H1 (cell line): ENCODE measurements around the gene FXR1. TPM values are rescaled to one million over a fixed set of nuclear protein-coding genes. Genes with fewer than 3 reads are reported as not detected.

Source experiments
- CTCF ChIA-PET: fragments of 300-600 bp; sonication (Branson Sonifier 250); formaldehyde crosslinking; loops from one replicate; lab custom pipeline; 2021; ENCODE audit not compliant: partially characterized antibody; lab: Charles Lee
- POLR2A ChIA-PET: fragments of 300-600 bp; sonication (Branson Sonifier 250); formaldehyde crosslinking; loops from one replicate; lab custom pipeline; 2021; ENCODE audit warnings: inconsistent platforms; ENCODE audit not compliant: partially characterized antibody; lab: Charles Lee
- DNase-seq, 2 experiments: peaks; one replicate each; pipeline versions ENCODE4 v3.0.0 to v3.0.0-alpha.2; 2010 to 2022; ENCODE audit warnings: low spot score in 2 of 2, low read depth in 1 of 2, mixed read lengths in 1 of 2
- FAIRE-seq: peaks from 2 replicates; lab custom pipeline; 2011; peaks lifted over from hg19 to GRCh38; lab: Jason Lieb, UNC
- H2AFZ ChIP-seq: 2 replicates; pipeline ENCODE4 v1.8.1; 2012; ENCODE audit warnings: low read length, inconsistent platforms
- H2AK5ac ChIP-seq: 2 replicates; pipeline ENCODE4 v1.6.1; 2013; ENCODE audit warnings: low read depth, low read length
- H2BK120ac ChIP-seq: replicated peaks from 2 replicates; pipeline ENCODE3; 2013; ENCODE audit warnings: low read depth, low read length, inconsistent platforms
- H2BK12ac ChIP-seq: 2 replicates; pipeline ENCODE4 v1.6.1; 2013; ENCODE audit warnings: low read depth, low read length
- H2BK15ac ChIP-seq: 2 replicates; pipeline ENCODE4 v1.6.1; 2013; ENCODE audit warnings: low read length
- H2BK20ac ChIP-seq: 2 replicates; pipeline ENCODE4 v1.6.1; 2013; ENCODE audit warnings: low read length
- H2BK5ac ChIP-seq: 2 replicates; pipeline ENCODE4 v1.6.1; 2013; ENCODE audit warnings: low read depth, low read length
- H3K14ac ChIP-seq: 2 replicates; pipeline ENCODE4 v1.6.1; 2013; ENCODE audit warnings: inconsistent platforms; ENCODE audit not compliant: insufficient read length
- H3K18ac ChIP-seq: 2 replicates; pipeline ENCODE4 v1.6.1; 2013; ENCODE audit warnings: low read length; ENCODE audit errors: extremely low read depth
- H3K23ac ChIP-seq: 2 replicates; pipeline ENCODE4 v1.6.1; 2013; ENCODE audit warnings: inconsistent platforms; ENCODE audit not compliant: insufficient read length
- H3K23me2 ChIP-seq: 2 replicates; pipeline ENCODE4 v1.6.1; 2013; ENCODE audit warnings: low read depth, low read length
- H3K27ac ChIP-seq: 2 replicates; pipeline ENCODE4 v1.6.1; 2011; ENCODE audit warnings: low read depth, low read length, inconsistent platforms
- H3K27me3 ChIP-seq, 4 experiments: replicated peaks in 1 of 4; 1 replicate in 1 of 4; 2 replicates in 3 of 4; pipeline versions ENCODE4 v1.6.1 to v1.8.1; 2011 to 2013; ENCODE audit warnings: low read length in 3 of 4, mild to moderate bottlenecking in 3 of 4, inconsistent platforms in 2 of 4, mixed read lengths in 2 of 4, moderate library complexity in 1 of 4; ENCODE audit not compliant: control insufficient read depth in 3 of 4, insufficient read depth in 3 of 4; ENCODE audit errors: extremely low read depth in 1 of 4
- H3K36me3 ChIP-seq, 4 experiments: 2 replicates each; pipeline versions ENCODE4 v1.6.1 to v1.8.1; 2011 to 2013; ENCODE audit warnings: mild to moderate bottlenecking in 4 of 4, low read length in 3 of 4, moderate library complexity in 2 of 4, control low read depth in 1 of 4, inconsistent platforms in 1 of 4; ENCODE audit not compliant: insufficient read depth in 4 of 4, control insufficient read depth in 2 of 4
- H3K4ac ChIP-seq: replicated peaks from 2 replicates; pipeline ENCODE3; 2013; ENCODE audit warnings: low read length, low read depth, mixed read lengths, inconsistent platforms; ENCODE audit not compliant: insufficient read length
- H3K4me1 ChIP-seq, 4 experiments: replicated peaks in 1 of 4; 1 replicate in 1 of 4; 2 replicates in 3 of 4; pipeline versions ENCODE4 v1.6.1 to v1.8.1; 2011 to 2013; ENCODE audit warnings: low read length in 3 of 4, inconsistent platforms in 2 of 4, mixed read lengths in 1 of 4; ENCODE audit not compliant: insufficient read depth in 4 of 4, control insufficient read depth in 3 of 4
- H3K4me2 ChIP-seq, 2 experiments: 2 replicates each; pipeline versions ENCODE4 v1.6.1 to v1.8.1; 2011 to 2013; ENCODE audit warnings: low read depth in 2 of 2, low read length in 2 of 2, control low read depth in 1 of 2, inconsistent platforms in 1 of 2, mild to moderate bottlenecking in 1 of 2; ENCODE audit not compliant: insufficient read depth in 1 of 2
- H3K4me3 ChIP-seq, 4 experiments: fragments of 200-600, 300-600 bp in 1 of 4; sonication (generic), shearing (Covaris generic), sonication (Bioruptor Twin) in 1 of 4; 2 replicates each; pipeline versions ENCODE4 v1.5.1 to v1.8.1; 2011 to 2016; ENCODE audit warnings: low read length in 4 of 4, low read depth in 3 of 4, control low read depth in 2 of 4, inconsistent platforms in 2 of 4, mild to moderate bottlenecking in 2 of 4, mixed read lengths in 1 of 4, moderate library complexity in 1 of 4; ENCODE audit not compliant: insufficient read depth in 2 of 4; ENCODE audit errors: extremely low read depth in 1 of 4
- H3K56ac ChIP-seq: replicated peaks from 2 replicates; pipeline ENCODE3; 2013; ENCODE audit warnings: low read depth, mild to moderate bottlenecking, mixed read lengths, low read length, inconsistent platforms; ENCODE audit not compliant: insufficient read length
- H3K79me1 ChIP-seq: 2 replicates; pipeline ENCODE4 v1.6.1; 2013; ENCODE audit warnings: low read depth, low read length, control low read depth
- H3K79me2 ChIP-seq, 2 experiments: 2 replicates each; pipeline versions ENCODE4 v1.6.1 to v1.8.1; 2012 to 2013; ENCODE audit warnings: low read length in 2 of 2, mild to moderate bottlenecking in 2 of 2, inconsistent platforms in 1 of 2; ENCODE audit not compliant: insufficient read depth in 2 of 2, control insufficient read depth in 1 of 2
- H3K9ac ChIP-seq, 4 experiments: replicated peaks in 1 of 4; 1 replicate in 1 of 4; 2 replicates in 3 of 4; pipeline versions ENCODE4 v1.6.1 to v1.8.1; 2011 to 2013; ENCODE audit warnings: low read depth in 3 of 4, low read length in 3 of 4, control low read depth in 2 of 4, mild to moderate bottlenecking in 2 of 4, moderate library complexity in 2 of 4, inconsistent platforms in 1 of 4; ENCODE audit errors: extremely low read depth in 1 of 4
- H3K9me3 ChIP-seq, 2 experiments: 2 replicates each; pipeline versions ENCODE4 v1.6.1 to v1.8.1; 2012 to 2013; ENCODE audit warnings: mild to moderate bottlenecking in 2 of 2, moderate library complexity in 2 of 2, control low read depth in 1 of 2, inconsistent platforms in 1 of 2, low read depth in 1 of 2, low read length in 1 of 2, mixed read lengths in 1 of 2; ENCODE audit not compliant: insufficient read depth in 2 of 2
- H4K20me1 ChIP-seq, 2 experiments: replicated peaks in 1 of 2; 2 replicates each; pipeline versions ENCODE3 to v1.8.1; 2011 to 2013; ENCODE audit warnings: inconsistent platforms in 2 of 2, low read length in 2 of 2, mild to moderate bottlenecking in 1 of 2; ENCODE audit not compliant: insufficient read depth in 2 of 2, control insufficient read depth in 1 of 2
- H4K5ac ChIP-seq: 2 replicates; pipeline ENCODE4 v1.6.1; 2013; ENCODE audit warnings: low read length, low read depth, mixed read lengths, inconsistent platforms; ENCODE audit not compliant: insufficient read length
- H4K8ac ChIP-seq: 2 replicates; pipeline ENCODE4 v1.8.0; 2013; ENCODE audit warnings: mild to moderate bottlenecking, moderate library complexity, low read length, inconsistent platforms; ENCODE audit not compliant: insufficient read depth; ENCODE audit errors: extremely low read depth
- H4K91ac ChIP-seq: replicated peaks from 2 replicates; pipeline ENCODE3; 2013; ENCODE audit warnings: low read length, mixed read lengths, inconsistent platforms; ENCODE audit not compliant: insufficient read length
- BACH1 ChIP-seq: IDR thresholded peaks from 2 replicates; pipeline ENCODE4 v1.6.1; 2012; ENCODE audit warnings: low read length, improper control_type of control experiment
- GTF2F1 ChIP-seq: IDR thresholded peaks from 2 replicates; pipeline ENCODE4 v1.6.1; 2012; ENCODE audit warnings: low read depth, low read length, improper control_type of control experiment, borderline replicate concordance
- WGBS, 2 experiments: shearing (Covaris generic) in 1 of 2; methylation state at CpG; one replicate each; pipeline versions ENCODE4 v1.1.6 to v1.1.7; 2013 to 2015; ENCODE audit warnings: low lambda C conversion rate in 2 of 2, mixed read lengths in 2 of 2, inconsistent platforms in 1 of 2, low coverage in 1 of 2, missing lambda C conversion rate in 1 of 2; ENCODE audit not compliant: insufficient replicate concordance in 2 of 2, insufficient coverage in 1 of 2, insufficient read length in 1 of 2; ENCODE audit errors: extremely low coverage in 1 of 2, missing lambda C conversion rate in 1 of 2; 5-methylcytosine and 5-hydroxymethylcytosine counted together
- polyA plus RNA-seq, 7 experiments: library from polyadenylated mRNA; depleted of rRNA in 3 of 7; stranded (reverse) in 5 of 7; unstranded in 2 of 7; fragments of >200 nt in 5 of 7; fragments of 200-250 nt in 2 of 7; gene quantifications; 1 replicate in 5 of 7; 2 replicates in 1 of 7; 4 replicates in 1 of 7; pipeline versions ENCODE4 v1.2.1 to v1.2.3, GENCODE V29; 2011 to 2013; ENCODE audit warnings: missing spikeins in 2 of 7, mixed read lengths in 2 of 7
- total RNA-seq: library from RNA; stranded (reverse); fragmentation: NEBNext Ultra II Directional; extraction: Animal tissue kit (Norgen Biotek cat#: 25700); gene quantifications from 2 replicates; pipeline ENCODE4 v1.2.1, GENCODE V29; 2021

FXR1 gene
- total and polyA plus RNA-seq, 2 of the 8 experiments (the other 6 are each of a cell fraction or from before 2014, with no cell fraction given), result 108 to 283 TPM

- no peak overlapping the region for H4K5ac ChIP-seq
- H3K36me3 ChIP-seq, result peaks cover 0 to 61% (median 10%) of the 10 kb centered on the region in 4 experiments; a peak in 6 of 8 replicates
- no peak overlapping the region for H2AFZ ChIP-seq
- H3K79me2 ChIP-seq, result peaks cover 0 to 10% of the 10 kb centered on the region in 2 experiments; a peak in 2 of 4 replicates
- no peak overlapping the region for H3K23ac ChIP-seq
- H3K4ac ChIP-seq, result no peak overlapping the region
- no peak overlapping the region for H2BK15ac ChIP-seq
- H4K20me1 ChIP-seq, result no peaks in the 10 kb centered on the region
- no peak overlapping the region for H2BK5ac ChIP-seq
- POLR2A ChIA-PET, result interaction anchor here (2.2 kb wide), 1 partner anchor 25 kb away, joined by 5 read pairs; no protein-coding TSS in a partner anchor
- no peak overlapping the region for H3K9ac ChIP-seq
- peak overlapping the region; percentile 20; the same call in 1 of the 2 replicates for H3K27ac ChIP-seq
- 0 out of 7 replicates have a peak, but pooled peaks cover 0 to 2% (median 0%) of the 10 kb centered on the region in 4 experiments for H3K4me1 ChIP-seq
- H3K4me2 ChIP-seq, result no peak overlapping the region
- DNase-seq (no peak), FAIRE-seq (no peak)
- H4K8ac ChIP-seq, result no peak overlapping the region
- no peak overlapping the region for H4K91ac ChIP-seq
- H2BK12ac ChIP-seq, result no peak overlapping the region
- no peak overlapping the region for H2BK120ac ChIP-seq
- H3K4me3 ChIP-seq, result no peak overlapping the region
- no peaks in the 10 kb centered on the region for H3K79me1 ChIP-seq
- CTCF ChIA-PET, result interaction anchor here (0.6 to 0.9 kb wide), 2 partner anchors 167 to 893 kb away, joined by 3 to 4 read pairs; no protein-coding TSS in a partner anchor
- H3K18ac ChIP-seq, result no peak overlapping the region
- H2BK20ac ChIP-seq, result no peak overlapping the region
- no peaks in the 10 kb centered on the region for H3K23me2 ChIP-seq
- H3K9me3 ChIP-seq, result no peaks in the 10 kb centered on the region
- H3K14ac ChIP-seq, result no peak overlapping the region
- H3K56ac ChIP-seq, result no peak overlapping the region
- 84% methylated on average over 2 of the region's 2 CpGs; no CpG with 5 or more reads in 1 of the 2 experiments for WGBS, 2 experiments
- H2AK5ac ChIP-seq, result no peak overlapping the region
- no peaks in the 10 kb centered on the region for H3K27me3 ChIP-seq
- TF ChIP-seq GTF2F1, result no peak
- no peak for TF ChIP-seq BACH1
Observed at GRCh38 chr3:180983136-180983535, 70.7 kb downstream of the FXR1 start.
